Measurements from ENCODE around the gene MARCHF9.

DNA sequence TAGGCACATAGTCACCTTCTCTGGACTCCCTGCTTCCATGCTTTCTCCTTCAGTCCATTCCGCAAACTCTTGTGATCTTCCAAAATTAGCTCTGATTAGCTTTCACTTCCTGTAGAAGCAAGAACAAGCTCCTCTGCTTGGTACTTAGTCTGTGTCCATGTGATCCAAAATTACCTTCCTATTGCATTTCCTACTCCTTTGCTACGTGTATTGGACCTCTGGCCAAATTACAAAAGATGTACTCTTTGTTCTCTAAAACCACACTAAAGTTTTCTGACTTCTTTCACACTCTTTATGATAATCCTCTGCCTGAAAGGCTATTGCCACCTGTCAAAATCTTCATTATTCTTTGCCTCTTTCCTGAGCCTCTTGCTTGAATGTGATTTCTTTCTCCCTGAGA lies 26.9 kb downstream of the MARCHF9 start:
- TF ChIP-seq POLR2A (IDR thresholded peaks at IDR 0.05) (no peak), CTCF (IDR thresholded peaks at IDR 0.05) (no peak)

Data from lower leg skin (tissue), 3 donors.